HG03565 (cell line): ENCODE data around the gene CACNA1H.

ENCODE experiments used
- ATAC-seq: cut with Tn5 transposase; IDR thresholded peaks from one replicate; pipeline ENCODE4 v1.9.1; 2021; ENCODE audit warnings: mild to moderate bottlenecking, moderate library complexity; ENCODE audit not compliant: unreplicated experiment

The CACNA1H gene

DNA sequence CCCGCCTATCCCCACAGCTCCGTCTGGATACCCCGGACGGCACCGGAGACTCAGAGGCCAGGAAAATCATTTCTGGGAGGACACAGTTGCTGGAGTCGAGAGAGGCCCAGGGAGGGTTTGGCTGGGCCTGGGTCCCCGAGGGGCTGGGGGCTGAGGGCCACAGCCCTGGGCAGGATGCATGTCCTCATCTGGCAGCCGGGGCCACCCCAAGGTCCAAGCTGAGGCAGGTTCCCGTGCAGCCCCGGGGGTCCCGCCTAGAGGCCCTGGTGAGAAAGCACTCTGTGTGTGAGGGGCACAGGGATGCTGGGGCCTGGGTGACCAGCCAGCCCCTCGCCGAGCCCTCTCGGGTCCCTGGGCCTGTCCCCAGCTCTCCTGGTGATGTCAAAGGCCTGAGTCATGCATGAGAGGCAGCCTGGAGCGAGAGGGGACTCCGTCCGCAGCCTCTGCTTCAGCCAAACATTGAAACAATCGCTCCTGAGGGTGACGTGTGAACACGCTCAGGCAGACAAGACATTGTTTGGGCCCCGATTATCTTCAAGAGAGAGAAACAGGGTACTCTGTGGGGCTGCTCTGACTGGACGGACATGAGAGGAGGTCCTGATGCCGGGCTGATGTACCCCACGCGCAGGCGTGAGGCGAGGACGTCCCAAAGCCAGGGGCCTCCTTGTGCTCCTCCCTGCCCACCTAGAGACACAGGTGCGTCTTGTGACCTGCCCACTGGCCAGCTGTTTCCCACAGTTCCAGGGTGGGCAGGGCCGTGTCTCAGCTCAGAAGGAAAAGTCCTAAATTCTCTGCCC, 31.1 kb upstream of the CACNA1H start:
- ATAC-seq, result no peak

DNA sequence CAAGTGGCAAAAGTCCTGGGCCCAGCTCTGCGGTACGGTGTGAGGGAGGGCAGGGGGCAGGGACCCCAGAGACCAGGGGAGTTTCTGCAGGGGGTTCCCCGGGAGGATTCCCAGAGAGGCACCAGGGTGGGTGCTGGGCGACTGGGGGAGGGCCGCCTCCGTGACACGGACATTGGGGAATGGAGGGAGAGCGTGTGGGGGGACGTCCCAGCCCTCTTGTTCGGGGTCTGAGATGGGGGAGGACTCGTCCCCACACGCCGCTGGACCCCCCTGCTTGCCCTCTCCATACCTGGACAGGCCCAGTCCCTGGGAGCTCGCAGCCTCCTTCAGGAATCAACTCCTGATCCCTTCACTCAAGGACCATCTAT, 30.5 kb upstream of the CACNA1H start:
- ATAC-seq, result no peak

DNA sequence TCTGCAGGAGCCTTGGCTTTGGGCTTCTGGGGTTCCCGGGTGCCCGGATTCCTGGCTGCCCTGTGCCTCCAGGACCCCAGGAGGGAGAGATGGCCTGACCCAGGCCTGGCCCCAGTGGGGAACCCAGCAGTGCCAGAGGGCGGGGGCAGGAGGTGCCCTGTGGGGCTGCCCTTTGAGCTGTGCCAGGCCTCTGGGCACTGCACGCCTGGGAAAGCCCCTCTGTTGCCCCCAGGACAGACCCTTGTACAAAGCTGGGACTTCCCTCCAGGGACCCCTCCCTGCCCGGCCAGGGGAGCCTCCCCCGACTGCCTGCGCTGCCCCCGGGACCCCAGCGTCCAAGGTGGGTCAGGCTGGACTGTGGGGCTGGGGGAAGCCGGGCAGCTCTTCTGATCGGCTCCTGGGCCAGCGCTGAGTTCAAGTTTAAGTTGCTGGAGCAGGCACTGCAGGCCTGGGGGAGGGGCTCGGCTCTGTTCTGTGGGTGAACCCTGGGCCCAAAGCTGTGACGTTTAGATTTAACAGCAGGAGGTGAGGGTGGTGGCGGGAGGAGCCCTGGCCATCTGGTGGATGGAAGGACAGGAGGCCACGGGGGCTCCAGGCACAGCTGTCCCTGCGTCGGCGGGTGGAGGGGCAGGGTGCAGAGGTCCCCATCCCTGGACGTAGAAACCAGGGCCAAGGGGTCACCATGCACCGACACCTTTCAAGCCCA, 29.2 kb upstream of the CACNA1H start:
- no peak for ATAC-seq

DNA sequence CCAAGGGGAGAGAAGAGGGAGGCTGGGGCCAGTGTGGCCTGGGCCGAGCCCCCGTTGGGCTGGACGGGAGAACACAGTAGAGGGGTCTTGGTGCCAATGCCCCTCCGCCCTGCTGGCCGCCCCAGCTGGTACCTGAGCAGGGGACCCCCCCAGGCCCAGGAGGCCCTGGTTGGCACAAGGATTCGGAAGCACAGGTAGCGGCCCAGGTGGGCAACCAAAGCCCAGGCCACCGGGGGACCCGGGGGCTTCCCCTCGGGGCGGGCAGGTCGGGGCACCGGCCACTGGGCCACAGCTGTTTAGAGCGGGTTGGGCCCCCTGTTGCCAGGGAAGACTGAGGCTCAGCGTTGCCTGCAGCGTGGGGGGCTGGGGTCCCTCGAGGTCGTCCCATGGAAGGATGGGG, 28.6 kb upstream of the CACNA1H start:
- no peak for ATAC-seq

DNA sequence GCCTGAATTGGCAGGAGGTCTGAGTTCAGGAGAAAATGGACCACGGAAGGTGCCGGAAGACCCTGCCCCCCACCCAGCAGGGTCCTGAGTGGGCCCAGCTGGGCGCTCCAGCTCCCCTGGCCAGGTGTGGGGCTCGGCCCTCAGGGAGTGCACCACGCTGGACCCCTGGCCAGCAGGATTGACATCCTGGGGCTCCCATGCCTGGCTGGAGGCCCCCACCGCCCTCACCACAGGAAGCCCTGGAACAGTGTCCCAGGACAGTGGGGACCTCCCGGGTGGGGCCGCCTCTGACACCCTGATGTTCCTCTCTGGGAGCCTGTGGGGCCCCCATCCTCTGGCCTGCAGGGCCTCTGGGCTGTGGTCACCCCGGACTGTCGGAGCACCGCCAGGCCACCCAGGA, 28.1 kb upstream of the CACNA1H start:
- ATAC-seq, result no peak

DNA sequence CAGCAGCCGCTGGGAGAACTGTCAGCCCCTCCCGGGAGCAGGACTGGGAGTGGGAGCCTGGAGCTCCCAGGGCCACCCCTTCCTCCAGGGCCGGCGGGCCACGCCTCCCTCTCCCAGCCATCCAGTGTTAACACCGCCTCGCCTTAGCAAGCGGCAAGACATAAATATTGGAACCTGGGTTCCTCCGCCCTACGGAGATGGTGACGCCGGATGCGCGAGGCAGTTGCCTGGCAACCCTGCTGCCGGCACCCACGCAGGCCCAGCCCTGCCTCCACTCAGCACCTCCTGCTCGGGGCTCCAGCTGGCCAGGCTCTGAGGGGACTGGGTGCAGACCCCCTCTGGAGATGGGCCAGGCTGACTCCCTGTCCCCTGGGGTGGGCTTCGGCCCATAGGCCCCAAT, 27.4 kb upstream of the CACNA1H start:
- ATAC-seq, result no peak

DNA sequence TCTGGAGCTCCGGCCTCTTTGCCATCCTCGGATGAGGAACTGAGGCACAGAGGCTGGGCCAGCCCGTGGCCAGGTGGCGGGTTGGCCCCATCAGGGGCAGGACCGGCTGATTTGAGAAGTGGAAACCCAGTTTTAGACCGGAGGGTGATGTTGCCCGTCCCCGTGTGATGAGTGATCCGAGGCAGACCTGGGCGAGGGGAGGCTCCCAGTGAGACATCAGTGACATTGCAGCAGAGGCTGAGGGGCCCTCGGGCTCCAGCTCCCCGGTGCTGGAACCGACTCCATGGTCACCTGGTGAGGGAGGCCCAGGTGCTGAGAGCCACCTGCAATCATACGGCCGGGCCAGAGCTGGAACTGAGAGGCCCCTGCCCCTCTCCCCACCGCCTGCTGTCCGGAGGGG, 26.9 kb upstream of the CACNA1H start:
- no peak for ATAC-seq

DNA sequence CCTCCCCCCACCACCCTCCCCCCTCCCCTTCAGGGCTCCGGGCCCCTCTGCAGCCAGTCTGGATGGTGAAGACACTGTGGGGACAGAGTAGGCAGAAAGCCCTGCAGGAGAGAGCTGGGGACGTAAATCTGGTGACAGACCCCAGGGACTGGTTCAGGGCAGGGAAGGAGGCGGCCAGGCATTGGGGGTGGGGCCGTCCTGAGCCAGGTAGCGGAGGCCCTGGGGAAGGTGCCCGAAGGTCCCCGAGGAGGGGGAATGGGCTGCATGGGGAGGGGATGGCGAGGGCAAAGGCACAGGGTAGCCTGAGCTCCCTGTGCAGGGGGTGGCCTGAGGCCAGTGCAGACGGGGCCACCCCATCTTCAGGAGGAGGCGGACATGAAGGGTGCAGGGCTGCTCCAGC, 26.3 kb upstream of the CACNA1H start:
- ATAC-seq, result no peak

DNA sequence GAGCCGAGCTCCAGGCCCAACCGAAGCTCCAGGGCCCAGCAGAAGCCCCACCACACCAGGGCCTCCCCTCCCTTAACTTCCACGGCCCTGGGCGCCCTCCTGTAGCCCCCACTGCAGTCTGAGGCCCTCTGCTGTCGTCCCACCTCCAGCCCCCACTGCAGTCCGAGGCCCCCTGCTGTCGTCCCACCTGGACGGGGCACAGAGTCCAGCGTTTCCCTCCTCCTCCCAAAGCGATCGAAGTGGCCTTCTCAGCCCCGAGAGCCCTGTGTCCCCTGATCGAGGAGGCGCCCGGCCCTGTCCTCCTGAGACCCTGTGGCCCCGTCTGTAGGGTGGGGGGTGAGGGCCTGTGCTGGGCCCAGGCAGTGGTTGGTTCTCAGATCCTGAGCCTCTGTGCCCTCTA, 25.8 kb upstream of the CACNA1H start:
- no peak for ATAC-seq

DNA sequence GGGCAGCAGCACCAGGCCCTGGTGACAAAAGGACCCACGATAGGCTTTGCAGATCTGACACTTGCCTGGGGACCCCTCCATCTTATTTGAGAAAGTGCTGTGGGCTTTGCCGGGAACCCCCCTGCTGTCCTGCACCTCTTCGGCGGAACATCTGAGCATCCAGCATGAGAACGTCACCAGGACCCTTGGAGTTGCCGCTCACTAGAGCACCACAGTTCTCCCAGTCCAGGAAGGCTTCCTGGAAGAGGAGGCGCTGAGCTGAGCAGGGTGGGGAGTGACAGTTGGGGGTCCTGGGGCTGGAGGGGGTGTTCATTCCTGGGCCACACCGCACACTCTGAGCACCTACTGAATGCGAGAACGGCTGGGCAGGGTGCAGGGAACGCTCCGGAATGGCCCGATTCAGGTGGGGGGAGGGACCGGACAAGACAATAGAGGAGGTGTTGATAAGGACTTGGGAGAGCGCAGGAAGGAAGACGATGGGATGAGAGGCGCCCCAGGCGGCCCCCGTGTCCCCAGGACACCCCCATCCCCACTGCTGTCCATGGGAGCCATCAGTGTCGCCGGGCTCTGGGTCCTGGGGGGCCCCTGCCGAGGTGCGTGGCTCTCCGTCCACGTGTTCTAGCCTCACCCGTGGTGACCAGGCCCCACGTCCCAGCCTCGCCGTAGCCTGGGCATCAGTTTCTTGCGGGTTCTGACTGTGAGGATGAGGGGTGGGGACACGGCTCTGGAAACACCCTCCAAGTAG, 24.8 kb upstream of the CACNA1H start:
- ATAC-seq, result no peak

DNA sequence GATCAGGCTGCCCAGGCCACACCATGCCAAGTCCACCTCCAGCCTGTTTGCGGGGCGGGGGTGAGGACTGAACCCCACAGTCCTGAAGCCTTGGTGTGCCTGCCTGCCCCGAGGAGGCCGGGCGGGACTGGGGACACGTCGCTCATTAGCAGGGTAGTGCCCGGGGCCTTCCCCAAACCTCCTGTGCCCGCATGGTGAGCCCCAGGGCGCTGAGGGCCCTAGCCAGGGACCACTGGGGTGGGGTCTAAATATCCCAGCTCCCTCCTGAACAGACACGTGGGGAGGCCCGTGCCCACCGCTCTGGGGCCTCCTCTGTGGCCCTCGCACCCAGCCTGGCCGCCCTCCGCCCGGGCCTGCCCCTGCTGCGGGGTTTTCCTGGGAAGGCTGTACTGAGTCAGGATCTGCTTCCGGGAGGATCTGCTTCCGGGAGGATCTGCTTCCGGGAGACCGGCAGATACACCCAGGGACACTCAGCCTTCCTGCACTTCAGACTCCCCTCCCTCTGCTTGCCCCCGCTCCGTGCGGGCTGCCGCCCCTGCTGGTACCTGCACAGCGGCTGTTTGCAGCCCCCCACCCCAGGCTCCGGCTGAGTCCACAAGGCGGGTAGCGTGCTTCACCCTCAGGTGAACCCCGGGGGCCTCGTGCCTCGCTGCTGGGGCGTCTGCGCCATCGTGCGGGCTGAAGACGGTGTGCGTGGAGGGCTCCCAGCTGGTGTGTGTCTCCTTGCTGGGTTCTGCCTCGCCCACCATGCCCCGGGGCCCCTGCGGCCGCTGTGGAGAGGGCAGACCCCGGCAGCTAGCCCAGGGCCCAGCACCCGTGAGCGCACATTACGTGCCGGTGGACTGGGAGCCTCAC, 23.6 kb upstream of the CACNA1H start:
- ATAC-seq, result no peak

DNA sequence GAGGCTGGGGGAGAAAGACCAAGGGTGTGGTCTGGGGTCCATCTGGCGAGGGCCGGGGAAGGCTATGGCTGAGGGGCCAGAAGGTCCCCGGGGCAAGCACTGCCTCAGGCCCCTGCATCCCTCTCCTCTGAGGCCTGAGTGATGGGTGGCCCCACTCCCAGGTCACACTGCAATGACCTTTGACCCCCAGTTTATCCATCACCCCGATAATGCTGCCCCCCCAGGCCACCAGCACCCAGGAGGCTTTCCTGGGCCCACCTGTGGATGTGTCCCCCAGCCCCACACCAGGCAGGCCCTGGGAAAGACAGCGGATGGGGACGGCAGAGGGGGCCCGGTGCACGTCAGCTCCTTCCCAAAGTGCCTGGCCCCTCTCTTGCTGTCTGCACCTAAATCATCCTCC, 22.5 kb upstream of the CACNA1H start:
- ATAC-seq, result no peak

DNA sequence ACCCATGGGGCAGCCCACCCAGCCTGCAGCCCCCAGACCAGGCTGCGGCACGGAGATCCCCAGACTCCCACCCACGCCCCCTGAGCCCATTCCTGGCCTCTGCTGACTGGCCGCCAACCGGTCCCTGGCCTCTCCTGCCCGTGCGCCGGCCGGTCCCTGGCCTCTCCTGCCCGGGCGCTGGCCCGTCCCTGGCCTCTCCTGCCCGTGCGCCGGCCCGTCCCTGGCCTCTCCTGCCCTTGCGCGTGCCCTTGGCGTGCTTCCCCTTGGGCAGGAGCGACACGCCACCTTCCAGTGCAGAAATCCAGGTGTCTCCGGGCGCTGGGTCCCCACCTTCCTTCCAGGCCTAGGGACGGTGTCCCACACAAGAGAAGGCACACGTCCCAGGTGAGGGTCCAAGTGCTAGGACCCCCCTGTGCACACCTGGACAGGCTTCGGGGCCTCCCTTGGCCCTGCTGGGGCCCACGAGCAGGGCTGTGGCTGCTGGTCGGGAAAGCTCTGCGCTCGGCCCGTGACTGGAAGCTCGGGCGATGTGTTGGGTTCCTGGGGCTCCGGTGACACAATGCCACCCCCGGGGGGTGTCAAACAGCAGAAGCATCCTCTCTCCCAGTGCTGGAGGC, 21.4 kb upstream of the CACNA1H start:
- no peak for ATAC-seq

DNA sequence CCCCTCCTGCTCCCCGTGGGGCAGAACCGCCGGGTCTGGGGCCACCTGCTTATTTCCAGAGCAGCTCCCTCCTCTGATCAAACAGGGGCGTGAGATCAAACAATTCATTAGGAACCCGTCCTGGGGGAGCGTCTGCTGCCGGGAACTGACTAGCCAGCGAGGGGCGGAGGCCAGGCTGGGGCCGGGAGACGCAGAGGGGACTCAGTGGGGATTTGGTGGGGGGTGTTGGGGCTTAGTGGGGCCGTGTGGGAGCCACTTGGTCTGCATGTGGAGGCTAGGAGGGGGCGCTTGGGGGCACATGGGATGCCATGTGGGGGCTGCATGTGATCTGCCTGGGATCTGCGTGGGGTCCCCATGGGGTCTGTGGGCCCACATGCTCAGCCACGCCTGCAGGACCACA, 20.5 kb upstream of the CACNA1H start:
- no peak for ATAC-seq

DNA sequence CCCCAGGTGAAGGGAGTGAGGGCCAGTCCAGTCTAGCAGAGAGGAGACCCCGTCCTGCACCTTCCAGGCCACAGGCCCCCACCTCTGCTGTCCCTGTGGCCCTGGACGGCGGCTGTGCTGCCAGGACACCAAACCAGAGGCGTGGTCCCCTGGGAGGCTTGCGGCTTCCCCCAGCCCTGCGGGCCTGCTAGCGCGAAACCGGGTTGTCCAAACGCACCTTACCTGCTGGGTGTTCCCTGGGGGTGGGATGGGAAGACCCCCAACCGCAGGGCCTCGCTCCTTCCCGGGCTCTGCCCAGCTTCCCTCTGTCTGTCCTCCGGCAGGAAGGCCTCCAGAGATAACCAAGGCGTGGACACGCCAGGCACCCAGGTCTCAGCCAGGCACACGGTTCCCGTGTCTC, 19.6 kb upstream of the CACNA1H start:
- ATAC-seq, result no peak

DNA sequence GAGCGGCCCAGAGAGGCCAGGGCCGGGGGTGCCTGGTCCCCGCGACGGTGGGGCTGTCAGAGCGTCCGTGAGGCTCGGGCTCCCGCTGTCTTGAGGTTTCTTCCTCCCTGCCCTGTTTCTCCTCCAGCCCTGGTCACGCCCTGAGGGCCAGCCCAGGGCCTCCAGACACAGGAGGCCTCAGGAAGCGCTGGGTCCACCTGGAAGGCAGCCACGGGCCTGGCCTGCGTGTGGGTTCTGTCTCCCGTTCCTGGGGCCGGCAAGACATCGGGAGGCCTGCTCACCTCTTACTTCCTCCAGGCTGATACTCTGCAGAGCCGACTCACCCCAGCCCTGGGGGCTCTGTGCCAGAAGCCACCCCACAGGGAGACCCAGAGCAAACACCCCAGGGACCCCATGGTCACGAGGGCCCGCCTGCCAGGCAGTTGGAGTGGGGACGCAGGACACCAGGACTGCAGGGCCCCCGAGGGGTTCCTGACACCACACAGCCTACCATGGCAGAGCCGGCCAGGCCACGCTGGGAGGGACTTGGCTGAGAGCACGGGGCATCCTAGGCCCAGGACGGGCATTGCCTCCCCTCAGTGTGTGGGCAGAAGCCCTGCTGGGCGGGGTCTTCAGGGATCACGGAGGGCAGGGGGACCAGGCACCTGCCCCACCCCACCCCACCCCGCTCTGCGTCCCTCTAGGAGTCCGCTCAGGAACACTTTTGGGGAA, 18.9 kb upstream of the CACNA1H start:
- no peak for ATAC-seq

DNA sequence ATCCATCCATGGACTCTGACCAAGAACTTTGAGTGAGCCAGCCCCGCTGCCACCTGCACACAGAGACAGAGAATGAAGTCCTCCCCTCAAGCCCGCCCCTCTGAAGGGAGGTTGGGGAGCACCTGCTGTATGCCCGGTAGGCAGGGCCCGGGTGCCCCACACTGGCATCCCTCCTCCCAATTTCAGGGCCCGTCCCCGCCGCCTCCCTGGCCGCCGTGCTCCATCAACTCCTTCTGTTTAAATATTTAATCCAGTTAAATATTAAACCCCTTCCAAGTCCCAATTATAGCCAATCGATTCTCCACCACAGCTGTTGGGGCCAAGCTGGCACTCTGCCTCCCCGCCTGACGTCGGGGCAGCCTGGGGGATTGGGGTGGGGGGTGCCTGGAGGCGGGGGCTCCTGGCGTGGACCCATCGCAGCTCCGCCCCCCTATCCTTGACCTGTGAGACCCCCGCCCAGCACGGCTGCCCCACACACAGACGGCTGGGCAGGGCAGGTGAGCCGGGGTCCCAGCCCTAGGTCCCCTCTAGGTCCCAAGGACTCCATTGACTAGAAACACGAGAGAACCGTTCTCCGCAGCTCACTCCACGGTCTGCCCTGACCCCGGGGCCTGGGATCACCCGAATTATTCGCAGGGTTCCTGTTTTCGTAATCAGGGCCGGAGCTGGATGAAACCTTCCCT, 18.0 kb upstream of the CACNA1H start:
- no peak for ATAC-seq

DNA sequence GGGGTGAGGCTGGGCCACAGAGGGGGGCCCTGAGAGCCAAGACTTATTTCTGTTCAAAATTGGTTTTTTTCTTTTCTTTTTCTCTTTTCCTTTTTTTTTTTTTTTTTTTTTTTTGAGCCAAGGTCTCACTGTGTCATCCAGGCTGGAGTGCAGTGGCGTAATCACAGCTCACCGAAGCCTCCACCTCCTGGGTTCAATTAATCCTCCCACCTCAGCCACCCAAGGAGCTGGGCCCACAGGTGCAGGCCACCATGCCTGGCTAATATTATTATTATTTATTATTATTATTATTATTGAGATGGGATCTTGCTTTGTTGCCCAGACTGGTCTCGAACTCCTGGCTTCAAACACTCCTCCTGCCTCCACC, 17.5 kb upstream of the CACNA1H start:
- no peak for ATAC-seq

DNA sequence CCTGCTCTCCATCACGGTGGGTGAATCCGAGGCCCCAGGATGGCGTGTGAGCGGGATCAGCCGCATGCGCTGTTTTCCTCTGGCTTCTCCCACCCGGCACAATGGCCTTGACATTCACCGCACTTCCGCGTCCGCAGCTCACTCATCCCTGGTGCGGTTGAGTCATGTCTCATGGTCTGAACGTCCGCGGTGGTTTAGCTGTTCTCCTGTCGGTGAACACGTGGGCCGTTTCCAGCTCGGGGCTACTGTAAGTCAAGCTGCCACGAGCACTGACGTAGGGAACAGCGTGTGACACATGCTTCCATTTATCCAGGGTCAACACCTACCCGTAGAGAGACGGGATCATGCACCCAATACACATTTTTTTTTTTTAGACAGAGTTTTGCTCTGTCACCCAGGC, 15.3 kb upstream of the CACNA1H start:
- ATAC-seq, result no peak
